HepG2 (cell line): ENCODE measurements around the gene GPAM.

ENCODE experiments used
- TAF15 ChIP-seq: fragments of 200-400 bp; formaldehyde crosslinking; IDR thresholded peaks from one replicate; pipeline ENCODE4 v1.6.1; 2018; ENCODE audit warnings: mild to moderate bottlenecking, low read depth, low read length; ENCODE audit not compliant: poor library complexity, severe bottlenecking
- ZNF484 ChIP-seq: sonication (generic); formaldehyde crosslinking; IDR thresholded peaks from 2 replicates; pipeline ENCODE4 v1.5.1; 2020; ENCODE audit warnings: mild to moderate bottlenecking, low read depth, missing genetic modification reagents, borderline replicate concordance

- TF ChIP-seq ZNF484 (CRISPR knock-in tag) (no peak), TAF15 (no peak)
These were observed 29.7 kb upstream of the GPAM start for GRCh38 chr10:112213098-112213823.
